ENCODE measurements around the gene PHLDB1.

- TF ChIP-seq POLR2AphosphoS5 (IDR thresholded peaks at IDR 0.05), result no peak
- TF ChIP-seq EP300 (IDR thresholded peaks at IDR 0.05; ENCODE audit: low read depth), result no peak
- no peak for TF ChIP-seq CTCF (IDR thresholded peaks at IDR 0.05)
- no peak for TF ChIP-seq POLR2A (IDR thresholded peaks at IDR 0.05)
Measured at GRCh38 chr11:118658429-118659313, 51.3 kb downstream of the PHLDB1 start.

All from transverse colon (tissue), 4 donors.